ENCODE results near the gene MYH10.

The MYH10 gene

GRCh38 chr17:8593276-8593675 is 37.2 kb downstream of the MYH10 start:
- Histone ChIP-seq H3K4me1 (ENCODE audit: control insufficient read depth, insufficient read depth, low read length) (0 out of 2 replicates have a peak, but pooled peaks cover 4% of the 10 kb centered on the region), H3K4me3 (ENCODE audit: low read depth, low read length) (no peak overlapping the region), H3K36me3 (ENCODE audit: control insufficient read depth in 2 of 2, insufficient read depth in 1 of 2, low read length in 2 of 2) (peaks cover 8 to 11% of the 10 kb centered on the region in 2 experiments), H3K9me3 (ENCODE audit: control insufficient read depth, insufficient read depth, low read depth, low read length) (no peaks in the 10 kb centered on the region; the same call in 1 of the 2 replicates), H3K27ac (ENCODE audit: extremely low read depth, low read depth, low read length) (no peak overlapping the region)
- ChIA-PET POLR2A (no interaction called here), CTCF (no interaction called here)
- TF ChIP-seq ZNF433 (tag by site-specific recombination; IDR thresholded peaks at IDR 0.05; ENCODE audit: low read depth), result no peak
- no peak for TF ChIP-seq ZNF837 (tag by site-specific recombination; IDR thresholded peaks at IDR 0.05)
- no peak for TF ChIP-seq KLF1 (tag by site-specific recombination; IDR thresholded peaks at IDR 0.05)
- TF ChIP-seq ZNF223 (tag by site-specific recombination; IDR thresholded peaks at IDR 0.05), result no peak
- no peak for TF ChIP-seq REPIN1 (tag by site-specific recombination; IDR thresholded peaks at IDR 0.05; ENCODE audit: low read depth)
- no peak for TF ChIP-seq ZNF354C (tag by site-specific recombination; IDR thresholded peaks at IDR 0.05; ENCODE audit: borderline replicate concordance, low read depth)
- no peak for TF ChIP-seq ZNF843 (tag by site-specific recombination; IDR thresholded peaks at IDR 0.05)
- no peak for TF ChIP-seq ZNF654 (tag by site-specific recombination; IDR thresholded peaks at IDR 0.05; ENCODE audit: low read depth)
- TF ChIP-seq ZNF24 (tag by site-specific recombination; IDR thresholded peaks at IDR 0.05), result no peak
- TF ChIP-seq HOXD13 (CRISPR knock-in tag; IDR thresholded peaks at IDR 0.05; ENCODE audit: borderline replicate concordance), result no peak
- no peak for TF ChIP-seq ZBTB20 (tag by site-specific recombination; IDR thresholded peaks at IDR 0.05)
- no peak for TF ChIP-seq ZFP37 (tag by site-specific recombination; IDR thresholded peaks at IDR 0.05)
- no peak for TF ChIP-seq RBAK (tag by site-specific recombination; IDR thresholded peaks at IDR 0.05)
- no peak for TF ChIP-seq ZNF202 (tag by site-specific recombination; IDR thresholded peaks at IDR 0.05; ENCODE audit: borderline replicate concordance)
- TF ChIP-seq PATZ1 (tag by site-specific recombination; IDR thresholded peaks at IDR 0.05), result no peak
- TF ChIP-seq SETDB1 (IDR thresholded peaks at IDR 0.05; ENCODE audit: insufficient read length, low read length), result no peak
- no peak for TF ChIP-seq SP7 (tag by site-specific recombination; IDR thresholded peaks at IDR 0.05)

- Histone ChIP-seq H3K4me3 (ENCODE audit: low read depth, low read length) (no peak overlapping the region), H3K9me3 (ENCODE audit: control insufficient read depth, insufficient read depth, low read depth, low read length) (no peaks in the 10 kb centered on the region; the same call in 1 of the 2 replicates), H3K27ac (ENCODE audit: extremely low read depth, low read depth, low read length) (no peak overlapping the region), H3K36me3 (ENCODE audit: control insufficient read depth in 2 of 2, insufficient read depth in 1 of 2, low read length in 2 of 2) (peaks cover 4 to 22% of the 10 kb centered on the region in 2 experiments; a peak in 2 of 3 replicates), H3K4me1 (ENCODE audit: control insufficient read depth, insufficient read depth, low read length) (peaks cover 7% of the 10 kb centered on the region; the same call in 1 of the 2 replicates)
- CTCF ChIA-PET, result no interaction called here
- POLR2A ChIA-PET, result no interaction called here
- TF ChIP-seq, protein P1, sequence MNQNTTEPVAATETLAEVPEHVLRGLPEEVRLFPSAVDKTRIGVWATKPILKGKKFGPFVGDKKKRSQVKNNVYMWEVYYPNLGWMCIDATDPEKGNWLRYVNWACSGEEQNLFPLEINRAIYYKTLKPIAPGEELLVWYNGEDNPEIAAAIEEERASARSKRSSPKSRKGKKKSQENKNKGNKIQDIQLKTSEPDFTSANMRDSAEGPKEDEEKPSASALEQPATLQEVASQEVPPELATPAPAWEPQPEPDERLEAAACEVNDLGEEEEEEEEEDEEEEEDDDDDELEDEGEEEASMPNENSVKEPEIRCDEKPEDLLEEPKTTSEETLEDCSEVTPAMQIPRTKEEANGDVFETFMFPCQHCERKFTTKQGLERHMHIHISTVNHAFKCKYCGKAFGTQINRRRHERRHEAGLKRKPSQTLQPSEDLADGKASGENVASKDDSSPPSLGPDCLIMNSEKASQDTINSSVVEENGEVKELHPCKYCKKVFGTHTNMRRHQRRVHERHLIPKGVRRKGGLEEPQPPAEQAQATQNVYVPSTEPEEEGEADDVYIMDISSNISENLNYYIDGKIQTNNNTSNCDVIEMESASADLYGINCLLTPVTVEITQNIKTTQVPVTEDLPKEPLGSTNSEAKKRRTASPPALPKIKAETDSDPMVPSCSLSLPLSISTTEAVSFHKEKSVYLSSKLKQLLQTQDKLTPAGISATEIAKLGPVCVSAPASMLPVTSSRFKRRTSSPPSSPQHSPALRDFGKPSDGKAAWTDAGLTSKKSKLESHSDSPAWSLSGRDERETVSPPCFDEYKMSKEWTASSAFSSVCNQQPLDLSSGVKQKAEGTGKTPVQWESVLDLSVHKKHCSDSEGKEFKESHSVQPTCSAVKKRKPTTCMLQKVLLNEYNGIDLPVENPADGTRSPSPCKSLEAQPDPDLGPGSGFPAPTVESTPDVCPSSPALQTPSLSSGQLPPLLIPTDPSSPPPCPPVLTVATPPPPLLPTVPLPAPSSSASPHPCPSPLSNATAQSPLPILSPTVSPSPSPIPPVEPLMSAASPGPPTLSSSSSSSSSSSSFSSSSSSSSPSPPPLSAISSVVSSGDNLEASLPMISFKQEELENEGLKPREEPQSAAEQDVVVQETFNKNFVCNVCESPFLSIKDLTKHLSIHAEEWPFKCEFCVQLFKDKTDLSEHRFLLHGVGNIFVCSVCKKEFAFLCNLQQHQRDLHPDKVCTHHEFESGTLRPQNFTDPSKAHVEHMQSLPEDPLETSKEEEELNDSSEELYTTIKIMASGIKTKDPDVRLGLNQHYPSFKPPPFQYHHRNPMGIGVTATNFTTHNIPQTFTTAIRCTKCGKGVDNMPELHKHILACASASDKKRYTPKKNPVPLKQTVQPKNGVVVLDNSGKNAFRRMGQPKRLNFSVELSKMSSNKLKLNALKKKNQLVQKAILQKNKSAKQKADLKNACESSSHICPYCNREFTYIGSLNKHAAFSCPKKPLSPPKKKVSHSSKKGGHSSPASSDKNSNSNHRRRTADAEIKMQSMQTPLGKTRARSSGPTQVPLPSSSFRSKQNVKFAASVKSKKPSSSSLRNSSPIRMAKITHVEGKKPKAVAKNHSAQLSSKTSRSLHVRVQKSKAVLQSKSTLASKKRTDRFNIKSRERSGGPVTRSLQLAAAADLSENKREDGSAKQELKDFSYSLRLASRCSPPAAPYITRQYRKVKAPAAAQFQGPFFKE (tag by site-specific recombination; IDR thresholded peaks at IDR 0.05; ENCODE audit: borderline replicate concordance), result no peak
- TF ChIP-seq ZSCAN5A (tag by site-specific recombination; IDR thresholded peaks at IDR 0.05) (no peak), TRIM28 (IDR thresholded peaks at IDR 0.05; ENCODE audit: borderline replicate concordance, low read length) (no peak), KLF9 (tag by site-specific recombination; IDR thresholded peaks at IDR 0.05; ENCODE audit: low read depth) (no peak), IKZF3 (tag by site-specific recombination; IDR thresholded peaks at IDR 0.05) (no peak), ZBTB21 (tag by site-specific recombination; IDR thresholded peaks at IDR 0.05) (no peak), ZNF585B (tag by site-specific recombination; IDR thresholded peaks at IDR 0.05) (no peak), ZBTB1 (tag by site-specific recombination; IDR thresholded peaks at IDR 0.05) (no peak), SCRT2 (tag by site-specific recombination; IDR thresholded peaks at IDR 0.05) (no peak)
- TF ChIP-seq, protein P2, sequence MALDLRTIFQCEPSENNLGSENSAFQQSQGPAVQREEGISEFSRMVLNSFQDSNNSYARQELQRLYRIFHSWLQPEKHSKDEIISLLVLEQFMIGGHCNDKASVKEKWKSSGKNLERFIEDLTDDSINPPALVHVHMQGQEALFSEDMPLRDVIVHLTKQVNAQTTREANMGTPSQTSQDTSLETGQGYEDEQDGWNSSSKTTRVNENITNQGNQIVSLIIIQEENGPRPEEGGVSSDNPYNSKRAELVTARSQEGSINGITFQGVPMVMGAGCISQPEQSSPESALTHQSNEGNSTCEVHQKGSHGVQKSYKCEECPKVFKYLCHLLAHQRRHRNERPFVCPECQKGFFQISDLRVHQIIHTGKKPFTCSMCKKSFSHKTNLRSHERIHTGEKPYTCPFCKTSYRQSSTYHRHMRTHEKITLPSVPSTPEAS (tag by site-specific recombination; IDR thresholded peaks at IDR 0.05), result no peak
These were observed 41.5 kb downstream of the MYH10 start for GRCh38 chr17:8588877-8589554.
